Measurements from ENCODE around the gene NR2E1. TPM values are rescaled to one million over a fixed set of nuclear protein-coding genes. Genes with fewer than 3 reads are reported as not detected.
A peak's percentile ranks its signal among the peaks of the same experiment; 100 is the strongest.

NR2E1 gene
- total RNA-seq, 3 donors from 2014 or later (not counting 1 experiment from before 2014, with no cell fraction given): not detected

DNA sequence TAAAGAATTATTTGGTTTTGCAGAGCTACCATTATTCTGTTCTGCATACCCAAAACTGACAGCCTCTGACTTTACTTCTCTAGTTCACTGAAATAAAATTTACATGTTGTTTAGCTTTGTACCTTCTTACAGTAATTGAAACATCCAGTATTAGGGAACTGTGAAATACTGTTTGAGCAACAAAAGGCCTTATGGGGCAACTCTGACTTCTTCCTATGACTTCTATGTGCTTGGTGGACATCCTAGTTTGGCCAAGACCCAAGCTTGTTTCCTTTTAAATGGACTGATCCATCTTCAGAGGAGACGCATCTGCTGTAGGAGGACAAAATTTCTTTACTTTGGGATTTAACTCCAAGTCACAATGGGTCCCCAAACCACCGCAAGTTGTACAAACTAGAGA is 44.7 kb downstream of the NR2E1 start:
- intact Hi-C loops (cut with micrococcal nuclease): no loop called here
- Mint-ChIP-seq H3K36me3 (peaks cover 13% of the 10 kb centered on the region), H3K9me3 (no peaks in the 10 kb centered on the region), H3K4me1 (peaks cover 4 to 10% of the 10 kb centered on the region in 2 donors), H3K4me3 (no peak overlapping the region), H3K27ac (peak overlapping the region in 1 of 2 donors; percentile 47), H3K27me3 (ENCODE audit: low read depth in 2 of 2) (no peaks in the 10 kb centered on the region)
- Histone ChIP-seq H3K4me3 (ENCODE audit: low read length) (no peak overlapping the region), H3K4me1 (ENCODE audit: control insufficient read depth, insufficient read depth, low read length) (no peaks in the 10 kb centered on the region), H3K27me3 (ENCODE audit: control insufficient read depth, insufficient read depth, low read length) (no peaks in the 10 kb centered on the region), H3K36me3 (ENCODE audit: control insufficient read depth, insufficient read depth, low read length) (peaks cover 38% of the 10 kb centered on the region), H3K27ac (ENCODE audit: low read length) (no peak overlapping the region), H3K9me3 (ENCODE audit: control insufficient read depth, insufficient read depth, low read length) (no peaks in the 10 kb centered on the region)
- ATAC-seq (no peak), DNase-seq (no peak)
- 97% methylated on average over 2 of the region's 2 CpGs for WGBS (ENCODE audit: insufficient coverage)
- TF ChIP-seq, protein P1, sequence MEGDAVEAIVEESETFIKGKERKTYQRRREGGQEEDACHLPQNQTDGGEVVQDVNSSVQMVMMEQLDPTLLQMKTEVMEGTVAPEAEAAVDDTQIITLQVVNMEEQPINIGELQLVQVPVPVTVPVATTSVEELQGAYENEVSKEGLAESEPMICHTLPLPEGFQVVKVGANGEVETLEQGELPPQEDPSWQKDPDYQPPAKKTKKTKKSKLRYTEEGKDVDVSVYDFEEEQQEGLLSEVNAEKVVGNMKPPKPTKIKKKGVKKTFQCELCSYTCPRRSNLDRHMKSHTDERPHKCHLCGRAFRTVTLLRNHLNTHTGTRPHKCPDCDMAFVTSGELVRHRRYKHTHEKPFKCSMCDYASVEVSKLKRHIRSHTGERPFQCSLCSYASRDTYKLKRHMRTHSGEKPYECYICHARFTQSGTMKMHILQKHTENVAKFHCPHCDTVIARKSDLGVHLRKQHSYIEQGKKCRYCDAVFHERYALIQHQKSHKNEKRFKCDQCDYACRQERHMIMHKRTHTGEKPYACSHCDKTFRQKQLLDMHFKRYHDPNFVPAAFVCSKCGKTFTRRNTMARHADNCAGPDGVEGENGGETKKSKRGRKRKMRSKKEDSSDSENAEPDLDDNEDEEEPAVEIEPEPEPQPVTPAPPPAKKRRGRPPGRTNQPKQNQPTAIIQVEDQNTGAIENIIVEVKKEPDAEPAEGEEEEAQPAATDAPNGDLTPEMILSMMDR (IDR thresholded peaks at IDR 0.05): no peak

DNA sequence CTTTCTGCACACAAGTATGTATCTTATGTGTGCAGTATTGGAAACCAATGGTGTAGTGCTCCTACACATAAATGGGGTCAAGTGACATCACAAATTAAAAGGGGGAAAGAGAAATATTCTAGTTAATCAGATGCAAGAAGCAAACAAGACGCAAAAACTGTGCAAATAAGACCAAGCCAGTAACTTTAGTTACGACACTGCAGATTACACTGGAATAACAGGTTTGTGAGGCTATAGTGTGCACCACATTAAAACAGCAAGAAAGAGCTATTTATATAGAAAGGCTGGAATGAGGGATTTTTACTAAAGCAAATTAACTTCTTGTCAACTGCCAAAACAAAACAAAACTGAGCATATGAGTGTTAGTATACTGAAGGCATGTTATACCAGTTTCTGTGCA is 45.8 kb downstream of the NR2E1 start:
- Histone ChIP-seq H3K4me1 (ENCODE audit: control insufficient read depth, insufficient read depth, low read length) (no peaks in the 10 kb centered on the region), H3K27me3 (ENCODE audit: control insufficient read depth, insufficient read depth, low read length) (no peaks in the 10 kb centered on the region), H3K9me3 (ENCODE audit: control insufficient read depth, insufficient read depth, low read length) (no peaks in the 10 kb centered on the region), H3K4me3 (ENCODE audit: low read length) (no peak overlapping the region), H3K36me3 (ENCODE audit: control insufficient read depth, insufficient read depth, low read length) (peaks cover 44% of the 10 kb centered on the region), H3K27ac (ENCODE audit: low read length) (no peak overlapping the region)
- WGBS (ENCODE audit: insufficient coverage): 98% methylated on average over 2 of the region's 2 CpGs
- H3K4me3 Mint-ChIP-seq: no peak overlapping the region
- H3K27ac Mint-ChIP-seq: no peak overlapping the region
- H3K27me3 Mint-ChIP-seq (ENCODE audit: low read depth in 2 of 2): no peaks in the 10 kb centered on the region
- H3K4me1 Mint-ChIP-seq: peaks cover 4 to 10% of the 10 kb centered on the region in 2 donors
- TF ChIP-seq, protein P1 (IDR thresholded peaks at IDR 0.05): no peak
- DNase-seq: no peak
- intact Hi-C loops (cut with micrococcal nuclease): no loop called here
- no peaks in the 10 kb centered on the region for H3K9me3 Mint-ChIP-seq
- H3K36me3 Mint-ChIP-seq: peaks cover 13% of the 10 kb centered on the region
- no peak for ATAC-seq

DNA sequence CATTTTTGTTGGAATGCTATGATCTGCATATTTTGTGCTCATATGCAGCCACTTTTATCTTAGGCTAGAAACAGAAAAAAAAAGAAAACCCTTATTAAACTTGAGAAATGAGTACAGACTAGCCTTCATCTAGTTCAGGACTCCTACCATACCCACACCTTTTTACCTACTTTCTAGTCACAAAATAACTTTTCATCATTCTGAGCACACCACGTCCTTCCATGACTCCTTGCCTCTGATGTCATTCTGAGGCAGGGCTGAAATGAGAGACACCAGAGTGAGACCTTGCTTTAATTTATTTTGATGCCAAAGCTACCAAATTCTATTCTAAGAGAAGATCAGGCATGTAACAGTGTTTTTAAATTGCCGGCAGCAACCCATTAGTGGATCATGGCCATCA is 56.2 kb downstream of the NR2E1 start:
- WGBS (ENCODE audit: insufficient coverage): 98% methylated on average over 2 of the region's 2 CpGs
- no peak for DNase-seq
- H3K4me1 Mint-ChIP-seq: peaks cover 27 to 29% of the 10 kb centered on the region in 2 donors
- no peaks in the 10 kb centered on the region for H3K9me3 Mint-ChIP-seq
- TF ChIP-seq, protein P1 (IDR thresholded peaks at IDR 0.05): no peak
- no peaks in the 10 kb centered on the region for H3K27me3 ChIP-seq (ENCODE audit: control insufficient read depth, insufficient read depth, low read length)
- intact Hi-C loops (cut with micrococcal nuclease): no loop called here
- no peak overlapping the region for H3K4me3 Mint-ChIP-seq
- peaks cover 25% of the 10 kb centered on the region for H3K36me3 ChIP-seq (ENCODE audit: control insufficient read depth, insufficient read depth, low read length)
- no peaks in the 10 kb centered on the region for H3K9me3 ChIP-seq (ENCODE audit: control insufficient read depth, insufficient read depth, low read length)
- peaks cover 12% of the 10 kb centered on the region for H3K36me3 Mint-ChIP-seq
- no peak overlapping the region for H3K27ac ChIP-seq (ENCODE audit: low read length)
- H3K27ac Mint-ChIP-seq: peak overlapping the region; percentile 47 to 62
- H3K4me3 ChIP-seq (ENCODE audit: low read length): no peak overlapping the region
- no peaks in the 10 kb centered on the region for H3K4me1 ChIP-seq (ENCODE audit: control insufficient read depth, insufficient read depth, low read length)
- no peaks in the 10 kb centered on the region for H3K27me3 Mint-ChIP-seq (ENCODE audit: low read depth in 2 of 2)
- no peak for ATAC-seq

DNA sequence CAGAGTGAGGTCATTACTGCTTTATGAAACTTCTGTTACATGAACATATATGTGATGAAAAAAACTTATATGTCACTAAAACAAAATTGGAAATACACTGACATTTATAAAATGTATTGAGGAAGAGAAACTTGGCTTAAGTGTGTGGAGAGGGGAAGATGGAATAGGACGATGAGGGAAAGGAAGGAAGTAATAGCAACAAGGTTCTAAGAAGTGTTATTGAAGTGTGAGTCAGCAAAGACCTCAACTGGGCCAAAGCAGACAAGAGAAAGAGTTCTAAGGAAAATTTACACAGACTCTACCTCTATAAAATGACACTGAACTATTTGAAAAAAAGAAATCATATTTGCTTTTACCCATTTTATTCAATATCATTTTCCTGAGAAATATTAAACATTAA is 56.7 kb downstream of the NR2E1 start:
- no peak overlapping the region for H3K27ac ChIP-seq (ENCODE audit: low read length)
- no peak overlapping the region for H3K4me3 Mint-ChIP-seq

More for the DNA sequence above, 56.7 kb downstream of the NR2E1 start:
- TF ChIP-seq, protein P1 (IDR thresholded peaks at IDR 0.05): no peak
- no peak for ATAC-seq
- Mint-ChIP-seq H3K4me1 (peaks cover 28 to 30% of the 10 kb centered on the region in 2 donors), H3K27me3 (ENCODE audit: low read depth in 2 of 2) (no peaks in the 10 kb centered on the region), H3K36me3 (peaks cover 13% of the 10 kb centered on the region), H3K27ac (peak overlapping the region; percentile 47 to 62), H3K9me3 (no peaks in the 10 kb centered on the region)
- Histone ChIP-seq H3K9me3 (ENCODE audit: control insufficient read depth, insufficient read depth, low read length) (no peaks in the 10 kb centered on the region), H3K4me3 (ENCODE audit: low read length) (no peak overlapping the region), H3K4me1 (ENCODE audit: control insufficient read depth, insufficient read depth, low read length) (no peaks in the 10 kb centered on the region), H3K36me3 (ENCODE audit: control insufficient read depth, insufficient read depth, low read length) (peaks cover 25% of the 10 kb centered on the region), H3K27me3 (ENCODE audit: control insufficient read depth, insufficient read depth, low read length) (no peaks in the 10 kb centered on the region)
- intact Hi-C loops (cut with micrococcal nuclease): no loop called here
- WGBS (ENCODE audit: insufficient coverage): 0% methylated on average over 1 of the region's 1 CpG
- DNase-seq: no peak

Measured in natural killer cell (primary cell).